Common myeloid progenitor, CD34-positive (primary cell): ENCODE results near the gene G6PC3.

Experiments
- CTCF ChIA-PET: fragments of 350-600 bp; sonication (Branson Sonifier 250); formaldehyde crosslinking; loops from one replicate; lab custom pipeline; 2021; ENCODE audit warnings: antibody characterized with exemption; lab: Charles Lee
- POLR2A ChIA-PET: fragments of 350-600 bp; sonication (Branson Sonifier 250); formaldehyde crosslinking; loops from one replicate; lab custom pipeline; 2021; ENCODE audit warnings: antibody characterized with exemption; lab: Charles Lee
- DNase-seq, 3 donors: peaks; one replicate each; pipeline versions ENCODE4 v3.0.0 to v3.0.0-alpha.2; 2013
- H3K27ac ChIP-seq, 2 experiments: 1 replicate in 1 of 2; 2 replicates in 1 of 2; pipeline ENCODE4 v1.7.0; 2013; ENCODE audit warnings: inconsistent platforms in 2 of 2, low read length in 2 of 2, mild to moderate bottlenecking in 2 of 2, low read depth in 1 of 2, moderate library complexity in 1 of 2; ENCODE audit not compliant: severe bottlenecking in 2 of 2, insufficient read depth in 1 of 2, poor library complexity in 1 of 2
- H3K27me3 ChIP-seq, 5 experiments: replicated peaks in 2 of 5; 1 replicate in 3 of 5; 2 replicates in 2 of 5; pipeline versions ENCODE4 v1.6.1 to v1.7.0; 2013; ENCODE audit warnings: low read length in 4 of 5, mild to moderate bottlenecking in 2 of 5, moderate library complexity in 2 of 5, inconsistent platforms in 1 of 5; ENCODE audit not compliant: insufficient read depth in 5 of 5, control insufficient read depth in 4 of 5
- H3K36me3 ChIP-seq, 4 experiments: 1 replicate in 2 of 4; 2 replicates in 2 of 4; pipeline versions ENCODE4 v1.6.1 to v1.7.0; 2013; ENCODE audit warnings: low read length in 3 of 4, control low read depth in 1 of 4, mild to moderate bottlenecking in 1 of 4; ENCODE audit not compliant: control insufficient read depth in 4 of 4, insufficient read depth in 4 of 4
- H3K4me1 ChIP-seq, 4 experiments: 1 replicate in 3 of 4; 2 replicates in 1 of 4; pipeline versions ENCODE4 v1.6.1 to v1.7.1; 2013; ENCODE audit warnings: low read length in 3 of 4, mild to moderate bottlenecking in 3 of 4, control low read depth in 1 of 4, inconsistent platforms in 1 of 4, moderate library complexity in 1 of 4; ENCODE audit not compliant: control insufficient read depth in 4 of 4, insufficient read depth in 4 of 4; ENCODE audit errors: control extremely low read depth in 1 of 4
- H3K4me3 ChIP-seq, 7 experiments: 1 replicate in 4 of 7; 2 replicates in 3 of 7; pipeline versions ENCODE4 v1.5.1 to v1.7.0; 2013; ENCODE audit warnings: mild to moderate bottlenecking in 7 of 7, low read length in 6 of 7, moderate library complexity in 6 of 7, inconsistent platforms in 2 of 7, low read depth in 2 of 7, control low read depth in 1 of 7; ENCODE audit not compliant: insufficient read depth in 4 of 7, control insufficient read depth in 1 of 7; ENCODE audit errors: extremely low read depth in 1 of 7
- H3K9me3 ChIP-seq, 5 experiments: 1 replicate in 4 of 5; 2 replicates in 1 of 5; pipeline versions ENCODE4 v1.6.1 to v1.7.1; 2013; ENCODE audit warnings: low read length in 4 of 5, mild to moderate bottlenecking in 2 of 5, inconsistent platforms in 1 of 5, low read depth in 1 of 5, moderate library complexity in 1 of 5; ENCODE audit not compliant: control insufficient read depth in 4 of 5, insufficient read depth in 2 of 5; ENCODE audit errors: control extremely low read depth in 1 of 5
- WGBS: methylation state at CpG from one replicate; pipeline ENCODE4 v1.1.5; 2013; ENCODE audit not compliant: insufficient coverage; 5-methylcytosine and 5-hydroxymethylcytosine counted together

Gene G6PC3

GRCh38 chr17:44086364-44087311 is 16.1 kb downstream of the G6PC3 start:
- 96% methylated on average over 16 of the region's 23 CpGs for WGBS
- H3K9me3 ChIP-seq: no peaks in the 10 kb centered on the region
- H3K4me1 ChIP-seq: no peaks in the 10 kb centered on the region
- H3K27ac ChIP-seq: peak overlapping the region in 1 of 2 experiments; percentile 25
- ChIA-PET CTCF (interaction anchor here (0.7 to 4.9 kb wide), 6 partner anchors 8 to 30 kb away, joined by 3 to 22 read pairs (median 6); no protein-coding TSS in a partner anchor), POLR2A (interaction anchor here (0.7 to 1.7 kb wide), 5 partner anchors 10 to 63 kb away, joined by 3 to 5 read pairs (median 4); partner anchors contain the start of gene HDAC5)
- no peaks in the 10 kb centered on the region for H3K27me3 ChIP-seq
- H3K36me3 ChIP-seq: peaks cover 16 to 63% (median 38%) of the 10 kb centered on the region in 4 experiments
- no peak for DNase-seq
- no peak overlapping the region for H3K4me3 ChIP-seq

GRCh38 chr17:44087319-44087718 is 16.8 kb downstream of the G6PC3 start:
- no peaks in the 10 kb centered on the region for H3K4me1 ChIP-seq
- H3K36me3 ChIP-seq: peaks cover 14 to 63% (median 41%) of the 10 kb centered on the region in 4 experiments
- no peaks in the 10 kb centered on the region for H3K9me3 ChIP-seq
- CTCF ChIA-PET: interaction anchor here (0.7 to 4.9 kb wide), 5 partner anchors 8 to 29 kb away, joined by 3 to 22 read pairs (median 5); no protein-coding TSS in a partner anchor
- no peak overlapping the region for H3K4me3 ChIP-seq
- no peaks in the 10 kb centered on the region for H3K27me3 ChIP-seq
- H3K27ac ChIP-seq: no peak overlapping the region
- POLR2A ChIA-PET: interaction anchor here (0.7 to 1.7 kb wide), 4 partner anchors 10 to 1284 kb away, joined by 4 to 5 read pairs (median 4); partner anchors contain the start of gene HDAC5
- no peak for DNase-seq
- 98% methylated on average over 5 of the region's 8 CpGs for WGBS

GRCh38 chr17:44088254-44088653 is 17.7 kb downstream of the G6PC3 start:
- CTCF ChIA-PET: interaction anchor here (0.9 to 4.9 kb wide), 4 partner anchors 11 to 34 kb away, joined by 3 to 22 read pairs (median 3); no protein-coding TSS in a partner anchor
- H3K27ac ChIP-seq: no peak overlapping the region

GRCh38 chr17:44091200-44091997 is 20.9 kb downstream of the G6PC3 start:
- no peak overlapping the region for H3K27ac ChIP-seq
- ChIA-PET CTCF (interaction anchor here (0.9 to 1.8 kb wide), 5 partner anchors 8 to 77 kb away, joined by 3 to 4 read pairs (median 4); partner anchors contain the start of gene LSM12), POLR2A (no interaction called here)
- WGBS: 100% methylated on average over 8 of the region's 14 CpGs
- H3K27me3 ChIP-seq: no peaks in the 10 kb centered on the region
- no peaks in the 10 kb centered on the region for H3K9me3 ChIP-seq
- H3K4me1 ChIP-seq: peaks cover 0 to 25% (median 18%) of the 10 kb centered on the region in 4 experiments
- DNase-seq: no peak
- no peak overlapping the region for H3K4me3 ChIP-seq
- H3K36me3 ChIP-seq: peaks cover under 1 to 43% (median 31%) of the 10 kb centered on the region in 4 experiments

More at GRCh38 chr17:44088254-44088653, 17.7 kb downstream of the G6PC3 start:
- peaks cover 13 to 61% (median 43%) of the 10 kb centered on the region in 4 experiments for H3K36me3 ChIP-seq
- 95% methylated on average over 16 of the region's 16 CpGs for WGBS
- H3K27me3 ChIP-seq: no peaks in the 10 kb centered on the region
- H3K4me1 ChIP-seq: no peaks in the 10 kb centered on the region
- no peaks in the 10 kb centered on the region for H3K9me3 ChIP-seq
- DNase-seq: no peak
- POLR2A ChIA-PET: no interaction called here
- no peak overlapping the region for H3K4me3 ChIP-seq

GRCh38 chr17:44092051-44092450 is 21.5 kb downstream of the G6PC3 start:
- peaks cover 0 to 43% (median 29%) of the 10 kb centered on the region in 4 experiments for H3K36me3 ChIP-seq

GRCh38 chr17:44093231-44093900 is 22.8 kb downstream of the G6PC3 start:
- Histone ChIP-seq H3K27ac (no peak overlapping the region), H3K36me3 (peaks cover 0 to 32% (median 24%) of the 10 kb centered on the region in 4 experiments), H3K4me3 (no peak overlapping the region), H3K27me3 (no peaks in the 10 kb centered on the region), H3K9me3 (no peaks in the 10 kb centered on the region), H3K4me1 (peaks cover 0 to 44% (median 36%) of the 10 kb centered on the region in 4 experiments)
- POLR2A ChIA-PET: no interaction called here
- WGBS: 98% methylated on average over 18 of the region's 21 CpGs
- CTCF ChIA-PET: interaction anchor here (1.1 to 1.7 kb wide), 2 partner anchors 14 to 22 kb away, joined by 3 to 6 read pairs; no protein-coding TSS in a partner anchor
- no peak for DNase-seq

More at GRCh38 chr17:44092051-44092450, 21.5 kb downstream of the G6PC3 start:
- POLR2A ChIA-PET: no interaction called here
- Histone ChIP-seq H3K27ac (no peak overlapping the region), H3K27me3 (no peaks in the 10 kb centered on the region), H3K4me1 (peaks cover 0 to 32% (median 24%) of the 10 kb centered on the region in 4 experiments), H3K4me3 (no peak overlapping the region), H3K9me3 (no peaks in the 10 kb centered on the region)
- 98% methylated on average over 11 of the region's 11 CpGs for WGBS
- DNase-seq: no peak
- CTCF ChIA-PET: interaction anchor here (0.9 to 1.8 kb wide), 4 partner anchors 9 to 76 kb away, joined by 3 to 4 read pairs (median 4); no protein-coding TSS in a partner anchor
